ENCODE results near the gene ZNF146.
"Not testable (repeated sequence)": the region's sequence is repeated elsewhere in the genome, so short reads cannot be mapped to it uniquely, and the experiment has no call there.

Gene ZNF146

GRCh38 chr19:36214386-36215275, at the start of gene ZNF146, which contains the start of gene ZNF565:
ZNF146 (plus strand) TSS chr19:36215106; CDS start chr19:36236441, 21,335 bp downstream.
ZNF565 (minus strand) TSS chr19:36214665; CDS start chr19:36201985, 12,680 bp downstream.
- peak; percentile 98 for DNase-seq

- DNase-seq, result peak; percentile 18
These were observed 45.7 kb upstream of the ZNF146 start for GRCh38 chr19:36169084-36169760.

GRCh38 chr19:36172852-36173251, 42.1 kb upstream of the ZNF146 start:
- no peak for DNase-seq

- not testable (repeated sequence) for DNase-seq
These were observed 41.1 kb upstream of the ZNF146 start for GRCh38 chr19:36173846-36174245.

- DNase-seq, result not testable (repeated sequence)
These were observed 35.8 kb upstream of the ZNF146 start for GRCh38 chr19:36179077-36179476.

- no peak for DNase-seq
These were observed 32.2 kb upstream of the ZNF146 start for GRCh38 chr19:36182612-36183244.

- DNase-seq, result no peak
These were observed 31.7 kb upstream of the ZNF146 start for GRCh38 chr19:36183245-36183628.

GRCh38 chr19:36186722-36187121, 28.2 kb upstream of the ZNF146 start:
- DNase-seq, result not testable (repeated sequence)

- no peak for DNase-seq
These were observed 18.7 kb upstream of the ZNF146 start for GRCh38 chr19:36196249-36196648.

- no peak for DNase-seq
These were observed 16.8 kb upstream of the ZNF146 start for GRCh38 chr19:36198119-36198518.

GRCh38 chr19:36201684-36202083, 13.2 kb upstream of the ZNF146 start:
- no peak for DNase-seq

GRCh38 chr19:36203293-36203692, 11.6 kb upstream of the ZNF146 start:
- DNase-seq, result no peak

- DNase-seq, result no peak
These were observed 7.2 kb upstream of the ZNF146 start for GRCh38 chr19:36207605-36208252.

- DNase-seq, result no peak
These were observed 5.5 kb upstream of the ZNF146 start for GRCh38 chr19:36209372-36209771.

- DNase-seq, result no peak
These were observed 4.4 kb upstream of the ZNF146 start for GRCh38 chr19:36210497-36210896.

- no peak for DNase-seq
These were observed 2.0 kb upstream of the ZNF146 start for GRCh38 chr19:36212895-36213294.

- peak; percentile 47 for DNase-seq
These were observed 594 bp downstream of the ZNF146 start for GRCh38 chr19:36215276-36216123.

GRCh38 chr19:36221474-36221873, 6.6 kb downstream of the ZNF146 start:
- no peak for DNase-seq

- DNase-seq, result no peak
These were observed 7.6 kb downstream of the ZNF146 start for GRCh38 chr19:36222503-36222902.

GRCh38 chr19:36225219-36225892, 10.4 kb downstream of the ZNF146 start:
- DNase-seq, result no peak

GRCh38 chr19:36233626-36234025, 18.7 kb downstream of the ZNF146 start:
- DNase-seq, result not testable (repeated sequence)
